ENCODE results near the gene TMEM179. TPM values are rescaled to one million over a fixed set of nuclear protein-coding genes. Genes with fewer than 3 reads are reported as not detected.

The TMEM179 gene
- total and polyA plus RNA-seq, 2 experiments from 2014 or later, result not detected

- H3F3A ChIP-seq (ENCODE audit: insufficient read depth), result no peaks in the 10 kb centered on the region
- H3K79me2 ChIP-seq (ENCODE audit: insufficient read depth), result no peaks in the 10 kb centered on the region
- TF ChIP-seq EZH2phosphoT487 (IDR thresholded peaks at IDR 0.05; ENCODE audit: insufficient read depth, low read depth) (no peak), EZH2 (IDR thresholded peaks at IDR 0.05; ENCODE audit: insufficient read depth, poor library complexity, severe bottlenecking) (no peak)
- H3K4me1 ChIP-seq (ENCODE audit: insufficient read depth), result no peaks in the 10 kb centered on the region
- no peak overlapping the region for H2AFZ ChIP-seq
- no peaks in the 10 kb centered on the region for H3K9me3 ChIP-seq (ENCODE audit: low read depth)
- no peak for DNase-seq
- H3K4me3 ChIP-seq, result no peak overlapping the region
- no peak overlapping the region for H3K27ac ChIP-seq
- no peaks in the 10 kb centered on the region for H3K9me2 ChIP-seq (ENCODE audit: insufficient read depth)
- no peak overlapping the region for H3K4me2 ChIP-seq (ENCODE audit: unreplicated experiment)
- H4K20me1 ChIP-seq (ENCODE audit: insufficient read depth), result no peaks in the 10 kb centered on the region
- no peaks in the 10 kb centered on the region for H3K36me3 ChIP-seq (ENCODE audit: low read depth)
- no peaks in the 10 kb centered on the region; the same call in 1 of the 2 replicates for H3K27me3 ChIP-seq (replicated peaks; ENCODE audit: insufficient read depth)
- in situ Hi-C loops (cut with MboI), result no loop called here
- whole genome bisulfite sequencing, 2 experiments (ENCODE audit: low coverage in 1 of 2, low lambda C conversion rate in 2 of 2, missing lambda C conversion rate in 2 of 2), result 76 to 77% methylated on average over 11 of the region's 11 CpGs
- no peak overlapping the region for H3K9ac ChIP-seq
Measured at GRCh38 chr14:104597576-104597975, 7.0 kb downstream of the TMEM179 start.

- no peaks in the 10 kb centered on the region for H3F3A ChIP-seq (ENCODE audit: insufficient read depth)
- no peaks in the 10 kb centered on the region for H3K9me2 ChIP-seq (ENCODE audit: insufficient read depth)
- H2AFZ ChIP-seq, result no peak overlapping the region
- in situ Hi-C loops (cut with MboI), result no loop called here
- no peaks in the 10 kb centered on the region for H3K79me2 ChIP-seq (ENCODE audit: insufficient read depth)
- H3K4me2 ChIP-seq (ENCODE audit: unreplicated experiment), result no peak overlapping the region
- no peak for DNase-seq
- H3K9me3 ChIP-seq (ENCODE audit: low read depth), result no peaks in the 10 kb centered on the region
- no peaks in the 10 kb centered on the region; the same call in 1 of the 2 replicates for H3K27me3 ChIP-seq (replicated peaks; ENCODE audit: insufficient read depth)
- H3K4me3 ChIP-seq, result no peak overlapping the region
- TF ChIP-seq EZH2 (IDR thresholded peaks at IDR 0.05; ENCODE audit: insufficient read depth, poor library complexity, severe bottlenecking) (no peak), EZH2phosphoT487 (IDR thresholded peaks at IDR 0.05; ENCODE audit: insufficient read depth, low read depth) (no peak)
- no peaks in the 10 kb centered on the region for H3K36me3 ChIP-seq (ENCODE audit: low read depth)
- H3K4me1 ChIP-seq (ENCODE audit: insufficient read depth), result no peaks in the 10 kb centered on the region
- no peak overlapping the region for H3K27ac ChIP-seq
- H3K9ac ChIP-seq, result no peak overlapping the region
- H4K20me1 ChIP-seq (ENCODE audit: insufficient read depth), result no peaks in the 10 kb centered on the region
- 65 to 66% methylated on average over 18 to 20 of the region's 21 CpGs for WGBS, 2 experiments (ENCODE audit: low coverage in 1 of 2, low lambda C conversion rate in 2 of 2, missing lambda C conversion rate in 2 of 2)
Measured at GRCh38 chr14:104596927-104597351, 7.6 kb downstream of the TMEM179 start.

- no peak overlapping the region for H3K9ac ChIP-seq
- no peaks in the 10 kb centered on the region; the same call in 1 of the 2 replicates for H3K27me3 ChIP-seq (replicated peaks; ENCODE audit: insufficient read depth)
- no peak for DNase-seq
Measured at GRCh38 chr14:104596451-104596918, 8.1 kb downstream of the TMEM179 start.

GRCh38 chr14:104595911-104596450 is 8.6 kb downstream of the TMEM179 start:
- no peaks in the 10 kb centered on the region for H3K79me2 ChIP-seq (ENCODE audit: insufficient read depth)
- no peaks in the 10 kb centered on the region for H3K9me3 ChIP-seq (ENCODE audit: low read depth)
- no peak overlapping the region for H3K4me3 ChIP-seq
- H3K36me3 ChIP-seq (ENCODE audit: low read depth), result no peaks in the 10 kb centered on the region
- no peaks in the 10 kb centered on the region for H3K9me2 ChIP-seq (ENCODE audit: insufficient read depth)
- H2AFZ ChIP-seq, result no peak overlapping the region
- no peaks in the 10 kb centered on the region for H3F3A ChIP-seq (ENCODE audit: insufficient read depth)
- TF ChIP-seq EZH2 (IDR thresholded peaks at IDR 0.05; ENCODE audit: insufficient read depth, poor library complexity, severe bottlenecking) (no peak), EZH2phosphoT487 (IDR thresholded peaks at IDR 0.05; ENCODE audit: insufficient read depth, low read depth) (no peak)
- no peaks in the 10 kb centered on the region; the same call in 1 of the 2 replicates for H3K27me3 ChIP-seq (replicated peaks; ENCODE audit: insufficient read depth)
- in situ Hi-C loops (cut with MboI), result no loop called here
- no peak overlapping the region for H3K27ac ChIP-seq
- H3K9ac ChIP-seq, result no peak overlapping the region
- H4K20me1 ChIP-seq (ENCODE audit: insufficient read depth), result no peaks in the 10 kb centered on the region
- DNase-seq, result no peak
- no peak overlapping the region for H3K4me2 ChIP-seq (ENCODE audit: unreplicated experiment)
- no peaks in the 10 kb centered on the region for H3K4me1 ChIP-seq (ENCODE audit: insufficient read depth)
- 45 to 47% methylated on average over 6 of the region's 6 CpGs for WGBS, 2 experiments (ENCODE audit: low coverage in 1 of 2, low lambda C conversion rate in 2 of 2, missing lambda C conversion rate in 2 of 2)

More at GRCh38 chr14:104596451-104596918, 8.1 kb downstream of the TMEM179 start:
- no peaks in the 10 kb centered on the region for H4K20me1 ChIP-seq (ENCODE audit: insufficient read depth)
- H3K36me3 ChIP-seq (ENCODE audit: low read depth), result no peaks in the 10 kb centered on the region
- no peaks in the 10 kb centered on the region for H3K9me3 ChIP-seq (ENCODE audit: low read depth)
- H3F3A ChIP-seq (ENCODE audit: insufficient read depth), result no peaks in the 10 kb centered on the region
- H2AFZ ChIP-seq, result no peak overlapping the region
- TF ChIP-seq EZH2phosphoT487 (IDR thresholded peaks at IDR 0.05; ENCODE audit: insufficient read depth, low read depth), result no peak
- TF ChIP-seq EZH2 (IDR thresholded peaks at IDR 0.05; ENCODE audit: insufficient read depth, poor library complexity, severe bottlenecking), result no peak
- 55 to 59% methylated on average over 11 of the region's 11 CpGs for WGBS, 2 experiments (ENCODE audit: low coverage in 1 of 2, low lambda C conversion rate in 2 of 2, missing lambda C conversion rate in 2 of 2)
- no peaks in the 10 kb centered on the region for H3K79me2 ChIP-seq (ENCODE audit: insufficient read depth)
- in situ Hi-C loops (cut with MboI), result no loop called here
- H3K27ac ChIP-seq, result no peak overlapping the region
- no peaks in the 10 kb centered on the region for H3K4me1 ChIP-seq (ENCODE audit: insufficient read depth)
- H3K4me2 ChIP-seq (ENCODE audit: unreplicated experiment), result no peak overlapping the region
- H3K9me2 ChIP-seq (ENCODE audit: insufficient read depth), result no peaks in the 10 kb centered on the region
- H3K4me3 ChIP-seq, result no peak overlapping the region

All from GM23248 (cell line).